HepG2 (cell line): Measurements from ENCODE around the gene SLC22A23. TPM values are rescaled to one million over a fixed set of nuclear protein-coding genes. Genes with fewer than 3 reads are reported as not detected.

Experiments used
- GATA4 ChIP-seq: sonication (generic); IDR thresholded peaks from 2 replicates; pipeline ENCODE4 v1.6.1; 2016; ENCODE audit warnings: antibody characterized with exemption, low read depth, borderline replicate concordance
- GFI1 ChIP-seq: sonication (generic); formaldehyde crosslinking; IDR thresholded peaks from 2 replicates; pipeline ENCODE4 v1.5.0; 2020; ENCODE audit warnings: missing genetic modification reagents, mild to moderate bottlenecking, borderline replicate concordance
- HMGXB3 ChIP-seq: sonication (generic); formaldehyde crosslinking; IDR thresholded peaks from 2 replicates; pipeline ENCODE4 v1.4.0; 2020; ENCODE audit warnings: missing genetic modification reagents, borderline replicate concordance
- ISL2 ChIP-seq: sonication (generic); formaldehyde crosslinking; IDR thresholded peaks from 2 replicates; pipeline ENCODE4 v1.5.0; 2020; ENCODE audit warnings: missing genetic modification reagents
- LBX2 ChIP-seq: sonication (generic); formaldehyde crosslinking; IDR thresholded peaks from 2 replicates; pipeline ENCODE4 v1.5.0; 2020; ENCODE audit warnings: missing genetic modification reagents, mild to moderate bottlenecking, borderline replicate concordance
- MZF1 ChIP-seq: sonication (generic); formaldehyde crosslinking; IDR thresholded peaks from 2 replicates; pipeline ENCODE4 v1.8.1; 2023; ENCODE audit warnings: mild to moderate bottlenecking, missing genetic modification reagents, borderline replicate concordance
- NCOA5 ChIP-seq: sonication (generic); formaldehyde crosslinking; IDR thresholded peaks from 2 replicates; pipeline ENCODE4 v1.4.0; 2020; ENCODE audit warnings: missing genetic modification reagents
- NFIC ChIP-seq: IDR thresholded peaks from 2 replicates; pipeline ENCODE4 v1.6.1; 2012; ENCODE audit warnings: mild to moderate bottlenecking, low read length, inconsistent platforms
- RFX5 ChIP-seq: IDR thresholded peaks from 2 replicates; pipeline ENCODE4 v1.6.1; 2011; ENCODE audit warnings: low read depth, low read length, improper control_type of control experiment
- TFE3 ChIP-seq: IDR thresholded peaks from 2 replicates; pipeline ENCODE4 v1.6.1; 2016
- ZBTB10 ChIP-seq: sonication (generic); formaldehyde crosslinking; IDR thresholded peaks from 2 replicates; pipeline ENCODE4 v1.4.0; 2020; ENCODE audit warnings: missing genetic modification reagents, borderline replicate concordance
- ZKSCAN1 ChIP-seq: fragments of 150-350 bp; IDR thresholded peaks from 2 replicates; pipeline ENCODE4 v1.6.1; 2014; ENCODE audit warnings: low read length
- ZNF33B ChIP-seq: sonication (generic); formaldehyde crosslinking; IDR thresholded peaks from 2 replicates; pipeline ENCODE4 v1.5.1; 2020; ENCODE audit warnings: mild to moderate bottlenecking, missing genetic modification reagents
- ZNF383 ChIP-seq: sonication (generic); formaldehyde crosslinking; IDR thresholded peaks from 2 replicates; pipeline ENCODE4 v1.4.0; 2020; ENCODE audit warnings: missing genetic modification reagents, mild to moderate bottlenecking, borderline replicate concordance
- ZNF747 ChIP-seq: sonication (generic); formaldehyde crosslinking; IDR thresholded peaks from 2 replicates; pipeline ENCODE4 v1.8.1; 2023; ENCODE audit warnings: missing genetic modification reagents, mild to moderate bottlenecking, borderline replicate concordance
- polyA plus RNA-seq, 8 experiments: library from polyadenylated mRNA; depleted of rRNA in 3 of 8; stranded (reverse) in 7 of 8; unstranded in 1 of 8; fragments of >200 nt; fragmentation: Illumina TruSeq in 4 of 8; extraction: Trizol in 4 of 8; gene quantifications; 2 replicates each; pipeline versions ENCODE4 v1.2.1 to v1.2.3, GENCODE V29; 2011 to 2016; ENCODE audit warnings: low read depth in 4 of 8, missing spikeins in 1 of 8, mixed read lengths in 1 of 8; ENCODE audit not compliant: insufficient read depth in 1 of 8
- total RNA-seq, 5 experiments: library from RNA; depleted of rRNA; stranded (reverse); fragments of >200 nt; fragmentation: Illumina TruSeq; extraction: Trizol; gene quantifications; 2 replicates each; pipeline ENCODE4 v1.2.3, GENCODE V29; 2016; ENCODE audit warnings: low read depth in 1 of 5
- TF ChIP-seq, protein P1 (sequence below): sonication (generic); formaldehyde crosslinking; IDR thresholded peaks from 2 replicates; pipeline ENCODE4 v1.4.0; 2020; ENCODE audit warnings: mild to moderate bottlenecking, missing genetic modification reagents

The SLC22A23 gene
- total and polyA plus RNA-seq, 2 of the 13 experiments (the other 11 are each of a cell fraction or from before 2014, with no cell fraction given) = 11.8 to 17.5 TPM

- TF ChIP-seq, protein P1, sequence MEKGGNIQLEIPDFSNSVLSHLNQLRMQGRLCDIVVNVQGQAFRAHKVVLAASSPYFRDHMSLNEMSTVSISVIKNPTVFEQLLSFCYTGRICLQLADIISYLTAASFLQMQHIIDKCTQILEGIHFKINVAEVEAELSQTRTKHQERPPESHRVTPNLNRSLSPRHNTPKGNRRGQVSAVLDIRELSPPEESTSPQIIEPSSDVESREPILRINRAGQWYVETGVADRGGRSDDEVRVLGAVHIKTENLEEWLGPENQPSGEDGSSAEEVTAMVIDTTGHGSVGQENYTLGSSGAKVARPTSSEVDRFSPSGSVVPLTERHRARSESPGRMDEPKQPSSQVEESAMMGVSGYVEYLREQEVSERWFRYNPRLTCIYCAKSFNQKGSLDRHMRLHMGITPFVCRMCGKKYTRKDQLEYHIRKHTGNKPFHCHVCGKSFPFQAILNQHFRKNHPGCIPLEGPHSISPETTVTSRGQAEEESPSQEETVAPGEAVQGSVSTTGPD (CRISPR knock-in tag) = 0 out of 2 replicates have a peak, but pooled peaks have one; percentile 23
- TF ChIP-seq ISL2 (CRISPR knock-in tag) (0 out of 2 replicates have a peak, but pooled peaks have one; percentile 53), NCOA5 (CRISPR knock-in tag) (no peak), NFIC (no peak), ZNF383 (CRISPR knock-in tag) (peak; percentile 45; the same call in 1 of the 2 replicates), ZNF747 (CRISPR knock-in tag) (no peak), ZBTB10 (no peak), GATA4 (peak; percentile 32; the same call in 1 of the 2 replicates), RFX5 (no peak), MZF1 (no peak), ZNF33B (CRISPR knock-in tag) (no peak), HMGXB3 (CRISPR knock-in tag) (peak; percentile 85), ZKSCAN1 (no peak), LBX2 (no peak), TFE3 (CRISPR knock-in tag) (peak; percentile 77), GFI1 (CRISPR knock-in tag) (peak; percentile 31; the same call in 1 of the 2 replicates)
Observed at GRCh38 chr6:3372912-3373554, 83.8 kb downstream of the SLC22A23 start (continued).
